Uterus (tissue), 4 donors: ENCODE measurements around the gene APLP1. TPM values are rescaled to one million over a fixed set of nuclear protein-coding genes. Genes with fewer than 3 reads are reported as not detected.
"Not testable (repeated sequence)": the region's sequence is repeated elsewhere in the genome, so short reads cannot be mapped to it uniquely, and the experiment has no call there.

ENCODE experiments used
- DNase-seq, 2 donors: peaks; one replicate each; pipeline ENCODE4 v3.0.0-alpha.2; 2019 to 2020
- H3K27ac ChIP-seq, 2 donors: fragments of 200-600 bp; sonication (generic); 1 replicate in 1 of 2; 2 replicates in 1 of 2; pipeline ENCODE4 v1.5.1; 2016 to 2018
- H3K27me3 ChIP-seq, 2 donors: fragments of 200-600 bp; sonication (generic); one replicate each; pipeline ENCODE4 v1.5.1; 2018 to 2019; ENCODE audit warnings: control low read depth in 1 of 2
- H3K36me3 ChIP-seq, 2 donors: fragments of 200-600 bp; sonication (generic); one replicate each; pipeline ENCODE4 v1.5.1; 2019; ENCODE audit warnings: control low read depth in 1 of 2
- H3K4me1 ChIP-seq, 2 donors: fragments of 200-600 bp; sonication (generic); one replicate each; pipeline ENCODE4 v1.5.1; 2018 to 2019; ENCODE audit warnings: control low read depth in 1 of 2
- H3K4me3 ChIP-seq, 2 donors: fragments of 200-600 bp; sonication (generic); 1 replicate in 1 of 2; 2 replicates in 1 of 2; pipeline ENCODE4 v1.5.1; 2018 to 2019; ENCODE audit warnings: mild to moderate bottlenecking in 1 of 2
- H3K9me3 ChIP-seq, 2 donors: fragments of 200-600 bp; sonication (generic); one replicate each; pipeline ENCODE4 v1.5.1; 2019; ENCODE audit warnings: control low read depth in 1 of 2
- POLR2A ChIP-seq, 2 donors: fragments of 450-650 bp; IDR thresholded peaks; one replicate each; pipeline ENCODE4 v1.6.1; 2016; ENCODE audit warnings: antibody characterized with exemption in 2 of 2, mild to moderate bottlenecking in 1 of 2, moderate library complexity in 1 of 2
- intact Hi-C: fragments of 100-400 bp; cut with DNase I; formaldehyde crosslinking; loops from one replicate; pipeline ENCODE4 v1.15.1; 2023; ENCODE audit warnings: low total_unique reads
- total RNA-seq, 4 donors: library from RNA; depleted of rRNA in 3 of 4; stranded (reverse); fragments of >200 nt in 3 of 4; gene quantifications; one replicate each; pipeline versions ENCODE4 v1.1.0 to v1.2.4, GENCODE V29; 2014 to 2023
- TF ChIP-seq, protein P1 (sequence below), 4 experiments: fragments of 200-600 bp in 2 of 4; fragments of 450-650 bp in 2 of 4; sonication (generic) in 2 of 4; IDR thresholded peaks; one replicate each; pipeline ENCODE4 v1.5.1; 2016 to 2019; ENCODE audit warnings: antibody characterized with exemption in 4 of 4, mild to moderate bottlenecking in 2 of 4, moderate library complexity in 1 of 4
- donor health status: DM: yes; HTN: yes; CAD: no.

Gene APLP1
- total RNA-seq, 4 donors from 2014 or later: 6.1 to 16.2 TPM; not detected in 2

DNA sequence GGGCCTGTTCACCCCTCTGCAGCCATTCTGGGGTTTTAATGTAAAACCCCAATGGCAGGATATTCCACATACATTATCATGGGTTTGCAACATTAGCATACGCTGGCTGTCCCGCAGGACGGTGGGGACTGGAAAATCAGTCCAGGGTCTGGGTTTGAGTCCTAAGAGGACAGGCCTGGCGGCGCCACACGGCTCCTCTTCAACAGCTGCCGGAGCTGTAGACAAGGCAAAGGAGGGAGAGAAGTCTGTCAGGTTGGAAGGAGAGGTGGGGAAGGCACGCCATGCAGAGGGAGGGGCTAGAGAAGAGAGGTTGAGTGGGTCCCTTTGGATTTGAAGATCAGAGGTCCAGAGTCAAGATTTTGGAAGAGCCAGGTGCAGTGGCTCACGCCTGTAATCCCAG is 20.0 kb downstream of the APLP1 start:
- Histone ChIP-seq H3K27me3 (no peaks in the 10 kb centered on the region), H3K27ac (no peak overlapping the region), H3K36me3 (no peaks in the 10 kb centered on the region), H3K4me1 (no peaks in the 10 kb centered on the region), H3K4me3 (no peak overlapping the region), H3K9me3 (no peaks in the 10 kb centered on the region)
- TF ChIP-seq, protein P1, sequence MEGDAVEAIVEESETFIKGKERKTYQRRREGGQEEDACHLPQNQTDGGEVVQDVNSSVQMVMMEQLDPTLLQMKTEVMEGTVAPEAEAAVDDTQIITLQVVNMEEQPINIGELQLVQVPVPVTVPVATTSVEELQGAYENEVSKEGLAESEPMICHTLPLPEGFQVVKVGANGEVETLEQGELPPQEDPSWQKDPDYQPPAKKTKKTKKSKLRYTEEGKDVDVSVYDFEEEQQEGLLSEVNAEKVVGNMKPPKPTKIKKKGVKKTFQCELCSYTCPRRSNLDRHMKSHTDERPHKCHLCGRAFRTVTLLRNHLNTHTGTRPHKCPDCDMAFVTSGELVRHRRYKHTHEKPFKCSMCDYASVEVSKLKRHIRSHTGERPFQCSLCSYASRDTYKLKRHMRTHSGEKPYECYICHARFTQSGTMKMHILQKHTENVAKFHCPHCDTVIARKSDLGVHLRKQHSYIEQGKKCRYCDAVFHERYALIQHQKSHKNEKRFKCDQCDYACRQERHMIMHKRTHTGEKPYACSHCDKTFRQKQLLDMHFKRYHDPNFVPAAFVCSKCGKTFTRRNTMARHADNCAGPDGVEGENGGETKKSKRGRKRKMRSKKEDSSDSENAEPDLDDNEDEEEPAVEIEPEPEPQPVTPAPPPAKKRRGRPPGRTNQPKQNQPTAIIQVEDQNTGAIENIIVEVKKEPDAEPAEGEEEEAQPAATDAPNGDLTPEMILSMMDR (IDR thresholded peaks at IDR 0.05): no peak
- TF ChIP-seq POLR2A (IDR thresholded peaks at IDR 0.05): no peak
- no peak for DNase-seq
- intact Hi-C loops: loop anchor here (10.0 kb wide), 1 partner anchor 46 kb away; the partner anchor contains the start of gene LRFN3

DNA sequence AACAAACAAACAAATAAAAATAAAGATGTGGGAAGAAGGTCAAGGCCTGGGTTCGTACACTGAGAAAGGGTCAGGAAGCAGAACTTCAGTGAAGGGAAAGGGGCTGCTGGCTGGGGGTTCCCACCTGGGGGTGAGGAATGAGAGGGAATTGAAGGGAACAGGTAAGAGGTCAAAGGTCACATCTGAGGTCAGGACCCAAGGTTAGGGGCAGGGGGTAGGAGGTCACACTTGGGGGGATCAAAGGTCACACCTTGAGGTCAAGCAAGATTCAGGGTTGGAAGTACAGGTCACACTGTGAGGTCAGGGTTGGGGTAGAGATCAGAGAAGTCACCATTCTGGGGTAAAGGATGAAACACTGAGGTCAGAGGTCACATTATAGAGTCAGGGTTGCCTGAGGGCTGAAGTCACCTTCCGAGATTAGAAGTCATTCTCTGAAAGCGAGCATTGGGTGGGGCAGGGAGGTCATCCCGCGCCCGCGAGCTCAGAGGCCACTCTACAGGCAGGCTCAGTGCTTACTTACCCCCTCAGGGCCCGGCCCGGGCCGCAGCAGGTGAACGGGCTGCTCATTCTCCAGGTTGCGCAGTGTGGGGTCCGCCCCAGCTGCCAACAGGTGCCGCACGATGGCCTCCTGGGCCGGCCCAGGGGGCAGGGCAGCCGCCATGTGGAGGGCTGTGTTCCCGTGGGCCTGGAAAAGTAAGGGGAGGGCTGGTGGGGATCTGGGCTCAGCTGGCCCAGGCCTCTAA is 21.2 kb downstream of the APLP1 start:
- no peak for DNase-seq
- intact Hi-C loops: loop anchor here (10.0 kb wide), 1 partner anchor 45 kb away; the partner anchor contains the start of gene LRFN3
- TF ChIP-seq, protein P1 (IDR thresholded peaks at IDR 0.05): no peak
- no peak for TF ChIP-seq POLR2A (IDR thresholded peaks at IDR 0.05)
- no peaks in the 10 kb centered on the region for H3K4me1 ChIP-seq
- H3K27me3 ChIP-seq: no peaks in the 10 kb centered on the region
- no peaks in the 10 kb centered on the region for H3K36me3 ChIP-seq
- no peak overlapping the region for H3K4me3 ChIP-seq
- no peak overlapping the region for H3K27ac ChIP-seq
- no peaks in the 10 kb centered on the region for H3K9me3 ChIP-seq

DNA sequence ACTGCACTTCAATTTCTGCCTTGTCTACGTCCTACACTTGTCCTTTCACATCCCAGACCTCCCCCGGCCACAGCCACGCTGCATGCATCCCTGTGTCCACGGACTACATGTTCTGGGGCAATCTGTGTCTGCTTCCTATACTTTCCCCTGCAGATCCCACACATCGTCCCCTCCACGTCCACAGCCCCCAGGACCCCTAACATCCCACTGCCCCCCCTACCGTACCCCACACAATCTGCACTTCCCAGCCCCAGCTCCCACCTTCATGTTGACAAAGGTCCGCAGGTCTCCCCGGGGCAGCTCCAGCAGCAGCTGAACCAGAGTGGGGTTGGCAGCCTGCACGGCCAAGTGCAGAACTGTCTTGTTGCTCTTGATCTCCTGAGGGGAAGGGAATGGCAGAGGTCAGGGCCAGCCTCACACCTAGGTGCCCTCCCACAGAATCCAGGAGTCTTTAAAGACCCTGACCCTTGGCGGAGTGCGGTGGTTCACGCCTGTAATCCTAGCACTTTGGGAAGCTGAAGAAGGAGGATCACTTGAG is 21.8 kb downstream of the APLP1 start:
- Histone ChIP-seq H3K36me3 (no peaks in the 10 kb centered on the region), H3K9me3 (no peaks in the 10 kb centered on the region), H3K4me3 (no peak overlapping the region), H3K4me1 (no peaks in the 10 kb centered on the region), H3K27me3 (no peaks in the 10 kb centered on the region), H3K27ac (no peak overlapping the region)
- no peak for DNase-seq
- TF ChIP-seq, protein P1 (IDR thresholded peaks at IDR 0.05): no peak
- TF ChIP-seq POLR2A (IDR thresholded peaks at IDR 0.05): no peak
- intact Hi-C loops: no loop called here

DNA sequence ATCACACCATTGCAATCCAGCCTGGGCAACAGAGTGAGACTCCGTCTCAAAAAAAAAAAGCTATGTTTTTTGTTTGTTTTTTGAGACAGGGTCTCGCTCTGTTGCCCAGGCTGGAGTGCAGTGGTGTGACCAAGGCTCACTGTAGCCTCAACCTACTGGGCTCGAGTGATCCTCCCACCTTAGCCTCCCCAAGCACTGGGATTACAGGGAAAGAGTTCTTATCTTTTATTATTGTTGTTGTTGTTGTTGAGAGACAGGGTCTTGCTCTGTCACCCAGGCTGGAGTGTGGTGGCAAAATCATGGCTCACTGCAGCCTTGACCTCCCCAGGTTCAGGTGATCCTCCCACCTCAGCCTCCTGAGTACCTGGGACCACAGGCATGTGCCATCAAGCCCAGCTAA is 23.4 kb downstream of the APLP1 start:
- H3K36me3 ChIP-seq, H3K4me1 ChIP-seq, intact Hi-C loops, H3K27me3 ChIP-seq, DNase-seq, H3K27ac ChIP-seq, H3K9me3 ChIP-seq, H3K4me3 ChIP-seq: not testable (repeated sequence)

DNA sequence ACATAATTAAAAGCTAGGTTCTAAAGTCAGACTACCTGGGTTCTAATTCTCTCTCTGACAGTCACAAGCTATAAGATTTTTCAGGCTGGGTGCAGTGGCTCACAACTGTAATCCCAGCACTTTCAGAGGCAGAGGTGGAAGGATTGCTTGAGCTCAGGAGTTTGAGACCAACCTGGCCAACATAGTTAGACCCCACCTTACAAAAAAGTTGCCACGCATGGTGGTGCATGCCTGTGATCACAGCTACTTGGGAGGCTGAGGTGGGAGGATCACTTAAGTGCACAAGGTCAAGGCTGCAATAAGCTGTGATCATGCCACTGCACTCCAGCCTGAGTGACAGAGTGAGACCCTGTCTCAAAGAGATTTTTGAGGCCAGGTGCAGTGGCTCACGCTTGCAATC is 26.0 kb downstream of the APLP1 start:
- DNase-seq: no peak
- Histone ChIP-seq H3K4me3 (no peak overlapping the region), H3K9me3 (no peaks in the 10 kb centered on the region), H3K36me3 (no peaks in the 10 kb centered on the region), H3K4me1 (peaks cover 0 to 12% of the 10 kb centered on the region in 2 donors), H3K27me3 (no peaks in the 10 kb centered on the region), H3K27ac (no peak overlapping the region)
- TF ChIP-seq, protein P1 (IDR thresholded peaks at IDR 0.05): no peak
- no peak for TF ChIP-seq POLR2A (IDR thresholded peaks at IDR 0.05)
- intact Hi-C loops: no loop called here
